Peyer's patch (tissue), 4 donors: ENCODE measurements around the gene CCDC134. TPM values are rescaled to one million over a fixed set of nuclear protein-coding genes. Genes with fewer than 3 reads are reported as not detected.
"Not testable (repeated sequence)": the region's sequence is repeated elsewhere in the genome, so short reads cannot be mapped to it uniquely, and the experiment has no call there.

Experiments
- DNase-seq, 3 donors: peaks; one replicate each; pipeline ENCODE4 v3.0.0-alpha.2; 2017 to 2019
- H3K27ac ChIP-seq, 4 donors: fragments of 200-600 bp; sonication (generic); one replicate each; pipeline ENCODE4 v1.5.1; 2016 to 2019
- H3K27me3 ChIP-seq, 2 donors: fragments of 200-600 bp; sonication (generic); one replicate each; pipeline ENCODE4 v1.5.1; 2019
- H3K36me3 ChIP-seq, 3 donors: fragments of 200-600 bp; sonication (generic); one replicate each; pipeline ENCODE4 v1.5.1; 2016 to 2019
- H3K4me1 ChIP-seq, 4 donors: fragments of 200-600 bp; sonication (generic); one replicate each; pipeline ENCODE4 v1.5.1; 2016 to 2019
- H3K4me3 ChIP-seq, 4 donors: fragments of 200-600 bp; sonication (generic); 1 replicate in 3 of 4; 2 replicates in 1 of 4; pipeline ENCODE4 v1.5.1; 2016 to 2019; ENCODE audit warnings: mild to moderate bottlenecking in 1 of 4
- H3K9me3 ChIP-seq, 4 donors: fragments of 200-600 bp; sonication (generic); one replicate each; pipeline ENCODE4 v1.5.1; 2016 to 2019; ENCODE audit warnings: mild to moderate bottlenecking in 1 of 4
- CTCF ChIP-seq, 6 experiments: fragments of 450-650 bp in 4 of 6; fragments of 200-600 bp in 2 of 6; sonication (generic) in 1 of 6; IDR thresholded peaks; one replicate each; pipeline ENCODE4 v1.5.1; 2017 to 2019; ENCODE audit warnings: antibody characterized with exemption in 6 of 6, mild to moderate bottlenecking in 3 of 6, moderate library complexity in 1 of 6
- POLR2A ChIP-seq, 2 donors: fragments of 450-650 bp; IDR thresholded peaks; one replicate each; pipeline ENCODE4 v1.5.1; 2017; ENCODE audit warnings: antibody characterized with exemption in 2 of 2, mild to moderate bottlenecking in 2 of 2, moderate library complexity in 2 of 2
- total RNA-seq, 4 donors: library from RNA; depleted of rRNA; stranded (reverse); fragments of >200 nt; gene quantifications; one replicate each; pipeline ENCODE4 v1.1.0, GENCODE V29; 2016

The CCDC134 gene
- total RNA-seq, 4 donors from 2014 or later: 8.1 to 20.6 (median 10.2) TPM

GRCh38 chr22:41833369-41834004 is 33.0 kb downstream of the CCDC134 start:
- Histone ChIP-seq H3K27me3 (no peaks in the 10 kb centered on the region), H3K27ac (peak overlapping the region; percentile 91 to 97 (median 96)), H3K36me3 (peaks cover 0 to 15% (median 0%) of the 10 kb centered on the region in 3 donors), H3K4me3 (peak overlapping the region; percentile 66 to 96 (median 86)), H3K9me3 (no peaks in the 10 kb centered on the region), H3K4me1 (peaks cover 0 to 25% (median 0%) of the 10 kb centered on the region in 4 donors)
- DNase-seq: peak; percentile 54 to 74 (median 73)
- TF ChIP-seq POLR2A (IDR thresholded peaks at IDR 0.05) (no peak), CTCF (IDR thresholded peaks at IDR 0.05) (peak in 2 of 6 experiments; percentile 20 to 21)

- Histone ChIP-seq H3K4me3 (peak overlapping the region; percentile 66 to 96 (median 86)), H3K27ac (peak overlapping the region; percentile 91 to 97 (median 96)), H3K36me3 (peaks cover 0 to 15% (median 0%) of the 10 kb centered on the region in 3 donors), H3K27me3 (no peaks in the 10 kb centered on the region), H3K4me1 (peaks cover 0 to 31% (median 0%) of the 10 kb centered on the region in 4 donors), H3K9me3 (no peaks in the 10 kb centered on the region)
- DNase-seq: no peak
- TF ChIP-seq POLR2A (IDR thresholded peaks at IDR 0.05): no peak
- no peak for TF ChIP-seq CTCF (IDR thresholded peaks at IDR 0.05)
Observed at GRCh38 chr22:41834005-41834944, 33.8 kb downstream of the CCDC134 start.

GRCh38 chr22:41835462-41835861 is 35.0 kb downstream of the CCDC134 start:
- Histone ChIP-seq H3K36me3 (peaks cover 0 to 15% (median 0%) of the 10 kb centered on the region in 3 donors), H3K4me1 (peaks cover 0 to 31% (median 0%) of the 10 kb centered on the region in 4 donors)
- DNase-seq, H3K4me3 ChIP-seq, H3K27ac ChIP-seq, H3K27me3 ChIP-seq, H3K9me3 ChIP-seq: not testable (repeated sequence)

GRCh38 chr22:41836551-41836950 is 36.1 kb downstream of the CCDC134 start:
- no peak overlapping the region for H3K27ac ChIP-seq
- DNase-seq: no peak
- no peak for TF ChIP-seq CTCF (IDR thresholded peaks at IDR 0.05)
- TF ChIP-seq POLR2A (IDR thresholded peaks at IDR 0.05): no peak
- no peak overlapping the region for H3K4me3 ChIP-seq
- H3K27me3 ChIP-seq: no peaks in the 10 kb centered on the region
- H3K9me3 ChIP-seq: no peaks in the 10 kb centered on the region
- H3K36me3 ChIP-seq: peaks cover 0 to 15% (median 0%) of the 10 kb centered on the region in 3 donors
- peaks cover 0 to 41% (median 2%) of the 10 kb centered on the region in 4 donors for H3K4me1 ChIP-seq

GRCh38 chr22:41838842-41839618 is 38.6 kb downstream of the CCDC134 start:
- DNase-seq: no peak
- Histone ChIP-seq H3K36me3 (peaks cover 0 to 15% (median 0%) of the 10 kb centered on the region in 3 donors), H3K9me3 (no peaks in the 10 kb centered on the region), H3K4me3 (no peak overlapping the region), H3K4me1 (peaks cover 0 to 55% (median 3%) of the 10 kb centered on the region in 4 donors), H3K27me3 (no peaks in the 10 kb centered on the region), H3K27ac (no peak overlapping the region)
- TF ChIP-seq POLR2A (IDR thresholded peaks at IDR 0.05) (no peak), CTCF (IDR thresholded peaks at IDR 0.05) (no peak)
